WI38 (cell line): ENCODE results near the gene SGPP2.

Source experiments
- H3K4me3 ChIP-seq: 2 replicates; pipeline ENCODE4 v1.5.1; 2011; ENCODE audit warnings: low read depth, mild to moderate bottlenecking, control low read depth, low read length
- CTCF ChIP-seq: IDR thresholded peaks from 2 replicates; pipeline ENCODE4 v1.5.1; 2012; ENCODE audit warnings: low read depth, mild to moderate bottlenecking, control low read depth, low read length

SGPP2 gene

GRCh38 chr2:222424276-222424728, at the start of gene SGPP2:
Gene SGPP2 (plus strand): TSS chr2:222424543. CDS start chr2:222424603, 60 bp downstream.
- TF ChIP-seq CTCF = no peak
- no peak within 1 kb of the TSS for H3K4me3 ChIP-seq

- no peak for TF ChIP-seq CTCF
- no peak overlapping the region for H3K4me3 ChIP-seq
Observed at GRCh38 chr2:222375798-222376197, 48.5 kb upstream of the SGPP2 start.

- no peak overlapping the region for H3K4me3 ChIP-seq
- no peak for TF ChIP-seq CTCF
Observed at GRCh38 chr2:222380456-222380855, 43.9 kb upstream of the SGPP2 start.

DNA sequence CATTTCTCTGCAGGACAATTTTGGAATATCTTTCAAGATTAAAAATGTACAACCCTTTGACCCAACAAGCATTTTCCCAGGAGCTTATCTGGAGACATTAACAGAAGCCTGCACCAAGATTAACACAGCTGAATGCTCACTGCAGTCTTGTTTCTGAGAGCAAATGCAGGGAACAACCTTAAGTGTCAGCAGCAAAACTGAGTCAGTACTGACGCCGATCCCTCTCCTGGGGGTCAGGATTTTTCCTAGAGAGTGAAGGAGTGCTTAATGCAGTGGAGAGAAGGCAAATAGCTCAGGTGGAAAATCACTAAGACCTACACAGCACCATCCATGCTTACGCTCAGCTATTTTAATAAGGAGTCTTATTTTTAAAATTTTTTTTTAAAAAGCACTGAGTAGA, 42.8 kb upstream of the SGPP2 start:
- no peak for TF ChIP-seq CTCF
- H3K4me3 ChIP-seq = no peak overlapping the region

- no peak overlapping the region for H3K4me3 ChIP-seq
- no peak for TF ChIP-seq CTCF
Observed at GRCh38 chr2:222383255-222383654, 41.1 kb upstream of the SGPP2 start.

DNA sequence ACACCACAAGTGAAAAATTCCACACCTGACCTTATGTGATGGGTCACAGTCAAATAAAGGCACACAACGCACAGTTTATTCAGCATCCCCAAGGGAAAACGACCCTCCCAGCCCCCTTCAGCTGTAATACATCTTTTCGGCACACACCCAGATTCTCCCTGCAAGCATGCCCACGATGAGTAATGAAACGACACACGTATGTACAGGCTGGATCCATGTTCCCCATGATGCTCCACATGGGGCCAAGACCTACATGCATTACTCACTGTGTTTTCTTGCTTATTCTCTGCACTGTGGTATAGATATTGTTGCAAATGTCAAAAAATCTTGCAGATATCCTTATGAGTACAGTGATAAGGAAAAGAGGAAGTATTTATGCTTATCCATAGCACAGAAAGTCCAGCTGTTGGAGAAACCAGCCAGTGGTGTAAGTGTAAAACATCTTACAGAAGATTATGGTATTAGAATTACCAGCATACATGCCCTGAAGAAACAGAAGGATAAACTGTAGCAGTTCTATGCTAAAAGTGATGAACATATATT, 32.5 kb upstream of the SGPP2 start:
- no peak for TF ChIP-seq CTCF

DNA sequence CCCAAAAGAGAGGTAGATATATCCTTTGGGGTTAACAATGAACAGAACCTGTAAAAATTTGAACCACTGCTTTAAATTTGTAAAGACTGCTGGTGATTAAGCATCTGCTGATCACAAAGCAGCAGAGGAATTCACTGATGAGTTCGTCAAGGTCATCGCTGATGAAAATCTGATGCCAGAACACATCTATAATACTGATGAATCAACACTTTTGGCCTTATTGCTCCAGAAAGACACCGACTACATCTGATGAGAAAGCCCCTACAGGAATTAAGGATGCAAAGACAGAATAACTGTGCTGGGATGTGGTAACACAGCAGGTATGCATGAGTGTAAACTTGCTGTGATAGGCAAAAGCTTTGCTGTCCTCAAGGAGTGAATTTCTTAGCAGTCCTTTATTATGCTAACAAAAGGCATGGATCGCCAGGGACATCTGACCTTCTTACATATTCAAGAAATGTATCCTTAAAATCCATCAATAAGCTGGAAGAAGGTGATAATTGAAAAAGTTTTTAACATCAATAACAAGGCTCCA, 30.5 kb upstream of the SGPP2 start:
- H3K4me3 ChIP-seq = no peak overlapping the region
- TF ChIP-seq CTCF = no peak

More for the DNA sequence above, 32.5 kb upstream of the SGPP2 start:
- H3K4me3 ChIP-seq = no peak overlapping the region
